Gastroesophageal sphincter (tissue), 3 donors: ENCODE results near the gene TCTN2.

Experiments used
- CTCF ChIP-seq, 4 experiments: fragments of 200-600 bp in 2 of 4; fragments of 450-650 bp in 2 of 4; sonication (generic) in 1 of 4; IDR thresholded peaks; one replicate each; pipeline ENCODE4 v1.5.1; 2017 to 2019; ENCODE audit warnings: antibody characterized with exemption in 4 of 4, mild to moderate bottlenecking in 2 of 4, moderate library complexity in 2 of 4
- POLR2A ChIP-seq, 2 donors: fragments of 450-650 bp; IDR thresholded peaks; one replicate each; pipeline ENCODE4 v1.6.1; 2017; ENCODE audit warnings: antibody characterized with exemption in 2 of 2, mild to moderate bottlenecking in 2 of 2, moderate library complexity in 1 of 2
- POLR2AphosphoS5 ChIP-seq: sonication (generic); formaldehyde crosslinking; IDR thresholded peaks from one replicate; pipeline ENCODE4 v1.6.1; 2017; ENCODE audit warnings: antibody characterized with exemption

DNA sequence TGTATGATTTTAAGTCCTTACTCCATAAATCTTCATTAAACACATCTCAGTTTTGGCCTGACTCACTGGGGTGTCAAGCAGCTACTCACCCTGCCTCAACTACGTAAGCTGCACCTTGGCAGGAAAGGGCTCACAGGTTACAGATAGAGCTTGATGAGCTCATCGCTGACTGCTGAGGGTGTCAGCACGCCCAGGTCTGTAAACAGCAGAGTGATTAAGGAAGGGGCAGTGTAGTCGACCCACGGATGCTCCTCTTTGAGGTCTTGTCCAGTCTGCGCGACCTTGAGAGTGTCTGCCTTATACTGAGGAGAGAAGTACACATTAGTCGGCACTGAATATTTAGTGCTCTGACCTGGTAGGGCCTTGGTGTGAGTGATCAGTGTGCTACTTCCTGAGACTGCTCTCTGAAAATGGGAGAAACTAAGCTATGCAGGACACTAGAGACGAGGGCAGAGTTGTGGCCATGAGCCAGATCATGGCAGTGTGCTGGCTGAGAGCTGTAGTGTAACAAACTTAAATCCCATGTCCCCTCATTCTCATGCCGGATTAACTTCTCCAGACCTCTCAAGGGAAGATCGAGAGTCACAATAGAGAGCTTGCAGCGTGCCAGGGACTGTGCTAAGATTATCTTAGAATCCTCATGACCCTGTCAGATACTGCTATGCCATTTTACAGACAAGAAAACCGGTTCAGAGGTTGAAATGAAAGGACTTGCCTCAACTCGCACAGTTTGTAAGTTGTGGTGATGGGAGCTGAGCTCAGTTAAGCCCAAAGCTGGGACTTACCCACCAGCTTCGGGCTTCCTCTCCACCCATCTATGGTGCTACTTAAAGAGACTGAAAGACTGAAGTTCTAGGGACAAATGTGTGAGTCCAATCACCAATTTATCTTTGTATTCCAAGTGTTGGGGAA lies 49.0 kb upstream of the TCTN2 start:
- TF ChIP-seq CTCF (IDR thresholded peaks at IDR 0.05) (no peak), POLR2A (IDR thresholded peaks at IDR 0.05) (no peak), POLR2AphosphoS5 (no peak)
